MM.1S (cell line): ENCODE results near the gene ARID4B.

Experiments used
- DNase-seq: peaks from one replicate; pipeline ENCODE4 v3.0.0-alpha.2; 2015
- H2AFZ ChIP-seq: fragments of 300-600 bp; sonication (generic); 2 replicates; pipeline ENCODE4 v1.6.0; 2016; ENCODE audit warnings: antibody characterized with exemption, low read length
- H3F3A ChIP-seq: fragments of 300-600 bp; sonication (generic); 2 replicates; pipeline ENCODE4 v1.6.1; 2016; ENCODE audit warnings: mild to moderate bottlenecking, antibody characterized with exemption, low read length, moderate library complexity, mixed read lengths; ENCODE audit not compliant: insufficient read depth
- H3K27ac ChIP-seq: fragments of 300-600 bp; sonication (generic); 2 replicates; pipeline ENCODE4 v1.5.1; 2016; ENCODE audit warnings: mild to moderate bottlenecking, low read length
- H3K27me3 ChIP-seq: fragments of 300-600 bp; sonication (generic); replicated peaks from 2 replicates; pipeline ENCODE4 v1.6.0; 2016; ENCODE audit warnings: low read length; ENCODE audit not compliant: insufficient read depth
- H3K36me3 ChIP-seq: fragments of 300-600 bp; sonication (generic); replicated peaks from 2 replicates; pipeline ENCODE4 v1.6.1; 2016; ENCODE audit warnings: mild to moderate bottlenecking, low read length, mixed read lengths; ENCODE audit not compliant: insufficient read depth
- H3K4me1 ChIP-seq: fragments of 300-600 bp; sonication (generic); 2 replicates; pipeline ENCODE4 v1.6.1; 2016; ENCODE audit warnings: low read length, mixed read lengths
- H3K4me2 ChIP-seq: fragments of 300-600 bp; sonication (generic); 2 replicates; pipeline ENCODE4 v1.6.0; 2016; ENCODE audit warnings: low read depth, low read length
- H3K4me3 ChIP-seq: fragments of 300-600 bp; sonication (generic); 2 replicates; pipeline ENCODE4 v1.5.1; 2016; ENCODE audit warnings: low read length, mixed read lengths
- H3K79me2 ChIP-seq: fragments of 300-600 bp; sonication (generic); 2 replicates; pipeline ENCODE4 v1.6.1; 2016; ENCODE audit warnings: mixed run types, low read length, mixed read lengths
- H3K9ac ChIP-seq: fragments of 300-600 bp; sonication (generic); 2 replicates; pipeline ENCODE4 v1.6.1; 2016; ENCODE audit warnings: low read length, mixed read lengths
- H3K9me2 ChIP-seq: fragments of 300-600 bp; sonication (generic); replicated peaks from 2 replicates; pipeline ENCODE4 v1.6.1; 2016; ENCODE audit warnings: mild to moderate bottlenecking, low read length, mixed read lengths; ENCODE audit not compliant: insufficient read depth
- H3K9me3 ChIP-seq: fragments of 300-600 bp; sonication (generic); replicated peaks from 2 replicates; pipeline ENCODE4 v1.6.1; 2016; ENCODE audit warnings: mild to moderate bottlenecking, low read length, mixed read lengths; ENCODE audit not compliant: insufficient read depth
- H4K20me1 ChIP-seq: fragments of 300-600 bp; sonication (generic); 2 replicates; pipeline ENCODE4 v1.6.1; 2016; ENCODE audit warnings: mild to moderate bottlenecking, low read length, moderate library complexity, mixed read lengths; ENCODE audit not compliant: insufficient read depth
- CTCF ChIP-seq: fragments of 300-600 bp; sonication (generic); IDR thresholded peaks from 2 replicates; pipeline ENCODE4 v1.5.1; 2016; ENCODE audit warnings: antibody characterized with exemption, low read length, mixed read lengths
- EZH2 ChIP-seq: fragments of 300-600 bp; sonication (generic); optimal IDR thresholded peaks from 2 replicates; pipeline ENCODE3; 2017; ENCODE audit warnings: low read depth, mild to moderate bottlenecking, antibody characterized with exemption, low read length, mixed read lengths
- EZH2phosphoT487 ChIP-seq: fragments of 300-600 bp; sonication (generic); IDR thresholded peaks from 2 replicates; pipeline ENCODE4 v1.6.1; 2018; ENCODE audit warnings: antibody characterized with exemption, low read length

ARID4B gene

GRCh38 chr1:235325139-235325538, 2.8 kb downstream of the ARID4B start:
- Histone ChIP-seq H3K36me3 (no peaks in the 10 kb centered on the region), H3K9me2 (no peaks in the 10 kb centered on the region), H2AFZ (no peak overlapping the region), H3K4me3 (0 out of 2 replicates have a peak overlapping the region, but pooled peaks have one; percentile 91), H3K4me2 (peak overlapping the region; percentile 83), H3K9ac (no peak overlapping the region; the same call in 1 of the 2 replicates), H3K9me3 (no peaks in the 10 kb centered on the region), H3K27ac (no peak overlapping the region), H3F3A (peaks cover 23% of the 10 kb centered on the region), H3K27me3 (no peaks in the 10 kb centered on the region), H4K20me1 (peaks cover 24% of the 10 kb centered on the region), H3K4me1 (peaks cover 12% of the 10 kb centered on the region), H3K79me2 (peaks cover 89% of the 10 kb centered on the region)
- no peak for DNase-seq
- no peak for TF ChIP-seq EZH2phosphoT487
- no peak for TF ChIP-seq CTCF
- no peak for TF ChIP-seq EZH2

DNA sequence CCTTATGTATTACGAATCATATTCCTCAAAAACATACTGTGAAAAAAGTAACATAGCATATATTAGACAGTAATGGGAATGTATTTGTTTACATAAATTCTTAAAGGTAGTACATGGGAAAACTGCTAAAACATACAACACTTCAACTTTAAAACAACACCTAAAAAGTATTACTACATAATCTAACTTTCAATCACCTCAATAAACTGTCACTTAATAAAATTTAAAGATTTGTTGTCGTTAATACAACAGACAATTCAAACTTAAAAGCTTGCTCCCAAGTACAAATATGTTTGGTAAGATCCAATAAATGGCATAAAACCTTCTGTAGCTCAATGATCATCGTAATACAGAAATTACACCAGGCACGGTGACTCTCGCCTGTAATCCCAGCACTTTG, 3.7 kb downstream of the ARID4B start:
- H3K9me2 ChIP-seq = no peaks in the 10 kb centered on the region
- H3K4me3 ChIP-seq = no peak overlapping the region
- H3K9ac ChIP-seq = no peak overlapping the region
- H3K4me1 ChIP-seq = peaks cover 12% of the 10 kb centered on the region
- H3K36me3 ChIP-seq = no peaks in the 10 kb centered on the region
- no peak overlapping the region for H2AFZ ChIP-seq
- DNase-seq = no peak
- peaks cover 24% of the 10 kb centered on the region for H4K20me1 ChIP-seq
- TF ChIP-seq EZH2 (no peak), CTCF (no peak), EZH2phosphoT487 (no peak)
- H3K9me3 ChIP-seq = no peaks in the 10 kb centered on the region
- H3K27ac ChIP-seq = no peak overlapping the region
- H3K79me2 ChIP-seq = peaks cover 86% of the 10 kb centered on the region
- no peaks in the 10 kb centered on the region for H3K27me3 ChIP-seq
- H3K4me2 ChIP-seq = no peak overlapping the region
- peaks cover 16% of the 10 kb centered on the region for H3F3A ChIP-seq

GRCh38 chr1:235320521-235321179, 7.3 kb downstream of the ARID4B start:
- DNase-seq = no peak

More at GRCh38 chr1:235320521-235321179, 7.3 kb downstream of the ARID4B start:
- Histone ChIP-seq H4K20me1 (peaks cover 18% of the 10 kb centered on the region), H3F3A (no peaks in the 10 kb centered on the region), H3K79me2 (peaks cover 98% of the 10 kb centered on the region), H3K9ac (no peak overlapping the region), H3K4me2 (no peak overlapping the region), H3K4me3 (no peak overlapping the region), H2AFZ (no peak overlapping the region), H3K36me3 (no peaks in the 10 kb centered on the region), H3K4me1 (peaks cover 6% of the 10 kb centered on the region), H3K9me3 (no peaks in the 10 kb centered on the region), H3K27ac (no peak overlapping the region), H3K27me3 (no peaks in the 10 kb centered on the region), H3K9me2 (no peaks in the 10 kb centered on the region)
- TF ChIP-seq EZH2 (no peak), CTCF (no peak), EZH2phosphoT487 (no peak)
